IMR-90 (cell line): ENCODE data around the gene FAM124A.

Source experiments
- CEBPB ChIP-seq: IDR thresholded peaks from 2 replicates; pipeline ENCODE4 v1.6.1; 2012; ENCODE audit warnings: low read depth, low read length, improper control_type of control experiment
- CTCF ChIP-seq: conservative IDR thresholded peaks from 2 replicates; pipeline ENCODE4 v1.5.1; 2012; ENCODE audit warnings: mild to moderate bottlenecking, low read depth, low read length, improper control_type of control experiment
- ELK1 ChIP-seq: fragments of 150-350 bp; IDR thresholded peaks from 2 replicates; pipeline ENCODE4 v1.6.1; 2016; ENCODE audit warnings: low read depth, mild to moderate bottlenecking, low read length, moderate library complexity, borderline replicate concordance
- FOS ChIP-seq: fragments of 150-350 bp; IDR thresholded peaks from 2 replicates; pipeline ENCODE4 v1.6.1; 2016; ENCODE audit warnings: low read depth, low read length
- MAFK ChIP-seq: IDR thresholded peaks from 2 replicates; pipeline ENCODE4 v1.6.1; 2012; ENCODE audit warnings: low read depth, low read length, improper control_type of control experiment
- MAZ ChIP-seq: IDR thresholded peaks from 2 replicates; pipeline ENCODE4 v1.6.1; 2012; ENCODE audit warnings: low read depth, mild to moderate bottlenecking, low read length, improper control_type of control experiment, moderate library complexity, borderline replicate concordance
- MXI1 ChIP-seq: IDR thresholded peaks from 2 replicates; pipeline ENCODE4 v1.6.1; 2012; ENCODE audit warnings: low read depth, mild to moderate bottlenecking, low read length, moderate library complexity, borderline replicate concordance
- NFE2L2 ChIP-seq: fragments of 150-350 bp; IDR thresholded peaks from 2 replicates; pipeline ENCODE4 v1.6.1; 2016; ENCODE audit warnings: low read depth, mild to moderate bottlenecking, low read length
- POLR2A ChIP-seq: IDR thresholded peaks from 2 replicates; pipeline ENCODE4 v1.6.1; 2012; ENCODE audit warnings: mild to moderate bottlenecking, low read depth, low read length
- RAD21 ChIP-seq: IDR thresholded peaks from 2 replicates; pipeline ENCODE4 v1.6.1; 2012; ENCODE audit warnings: low read length, improper control_type of control experiment
- RCOR1 ChIP-seq: IDR thresholded peaks from 2 replicates; pipeline ENCODE4 v1.6.1; 2012; ENCODE audit warnings: mild to moderate bottlenecking, low read length, improper control_type of control experiment; ENCODE audit not compliant: insufficient replicate concordance
- RFX5 ChIP-seq: IDR thresholded peaks from 2 replicates; pipeline ENCODE4 v1.8.0; 2012; ENCODE audit warnings: low read depth, mild to moderate bottlenecking, low read length, moderate library complexity
- SMC3 ChIP-seq: fragments of 150-350 bp; IDR thresholded peaks from 2 replicates; pipeline ENCODE4 v1.6.1; 2016; ENCODE audit warnings: low read depth, mild to moderate bottlenecking, antibody characterized with exemption, low read length, moderate library complexity

GRCh38 chr13:51220706-51221105 is 1.5 kb upstream of the FAM124A start:
- no peak for TF ChIP-seq CTCF
- no peak for TF ChIP-seq RAD21
- no peak for TF ChIP-seq SMC3
- no peak for TF ChIP-seq RFX5
- no peak for TF ChIP-seq FOS
- no peak for TF ChIP-seq ELK1
- no peak for TF ChIP-seq POLR2A
- no peak for TF ChIP-seq MXI1
- no peak for TF ChIP-seq CEBPB
- TF ChIP-seq MAFK: no peak
- no peak for TF ChIP-seq MAZ
- no peak for TF ChIP-seq RCOR1
- TF ChIP-seq NFE2L2: no peak
